GM10248 (cell line): Measurements from ENCODE around the gene UNC5B.
"Not testable (repeated sequence)": the region's sequence is repeated elsewhere in the genome, so short reads cannot be mapped to it uniquely, and the experiment has no call there.

Experiments
- CTCF ChIA-PET: fragments of 300-600 bp; sonication (Branson Sonifier 250); formaldehyde crosslinking; extraction: SDS; loops from one replicate; lab custom pipeline; 2021; ENCODE audit warnings: antibody characterized with exemption; lab: Yijun Ruan, JAX
- POLR2A ChIA-PET: fragments of 350-650 bp; sonication (Branson Sonifier 250); formaldehyde crosslinking; extraction: SDS; loops from one replicate; lab custom pipeline; 2020; ENCODE audit warnings: antibody characterized with exemption; lab: Yijun Ruan, JAX
- DNase-seq: peaks from one replicate; pipeline ENCODE4 v3.0.0; 2012; ENCODE audit errors: extremely low spot score
- CTCF ChIP-seq: IDR thresholded peaks from 2 replicates; pipeline ENCODE4 v1.5.1; 2012; ENCODE audit warnings: mild to moderate bottlenecking, low read depth; ENCODE audit errors: extremely low read depth, missing control alignments, control extremely low read depth

Gene UNC5B

GRCh38 chr10:71216363-71216695, 4.0 kb downstream of the UNC5B start:
- CTCF ChIA-PET: interaction anchor here (0.8 to 2.6 kb wide), 3 partner anchors 10 to 292 kb away, joined by 4 to 10 read pairs (median 7); no protein-coding TSS in a partner anchor
- no peak for TF ChIP-seq CTCF
- POLR2A ChIA-PET: no interaction called here
- DNase-seq: no peak

- POLR2A ChIA-PET: no interaction called here
- no peak for DNase-seq
- TF ChIP-seq CTCF: no peak
- CTCF ChIA-PET: interaction anchor here (0.8 to 2.6 kb wide), 3 partner anchors 10 to 292 kb away, joined by 4 to 10 read pairs (median 7); no protein-coding TSS in a partner anchor
Observed at GRCh38 chr10:71216751-71217265, 4.4 kb downstream of the UNC5B start.

- ChIA-PET POLR2A (no interaction called here), CTCF (interaction anchor here (0.8 to 2.6 kb wide), 4 partner anchors 8 to 30 kb away, joined by 3 to 10 read pairs (median 4); no protein-coding TSS in a partner anchor)
- no peak for DNase-seq
- no peak for TF ChIP-seq CTCF
Observed at GRCh38 chr10:71217266-71218045, 5.1 kb downstream of the UNC5B start.

- ChIA-PET POLR2A (no interaction called here), CTCF (interaction anchor here (1.0 to 1.1 kb wide), 2 partner anchors 9 to 29 kb away, joined by 3 read pairs; no protein-coding TSS in a partner anchor)
- no peak for TF ChIP-seq CTCF
- no peak for DNase-seq
Observed at GRCh38 chr10:71218046-71218650, 5.8 kb downstream of the UNC5B start.

GRCh38 chr10:71218651-71219050, 6.3 kb downstream of the UNC5B start:
- TF ChIP-seq CTCF: no peak
- DNase-seq: no peak
- ChIA-PET CTCF (interaction anchor here (1.0 kb wide), 1 partner anchor 29 kb away, joined by 3 read pairs; no protein-coding TSS in a partner anchor), POLR2A (no interaction called here)

- POLR2A ChIA-PET, DNase-seq, CTCF ChIA-PET: not testable (repeated sequence)
Observed at GRCh38 chr10:71219236-71219917, 7.0 kb downstream of the UNC5B start.
